GM23338 (cell line): ENCODE data around the gene REV3L. TPM values are rescaled to one million over a fixed set of nuclear protein-coding genes. Genes with fewer than 3 reads are reported as not detected.

ENCODE experiments used
- ATAC-seq: fragments of 200-7000 bp; cut with Tn5 transposase; 3 replicates; pipeline ENCODE4 v1.9.1; 2020
- DNase-seq: peaks from one replicate; pipeline ENCODE4 v3.0.0-alpha.2; 2015; ENCODE audit warnings: low spot score
- H2AFZ ChIP-seq: fragments of 200-600 bp; sonication (generic); 2 replicates; pipeline ENCODE4 v1.8.0; 2016; ENCODE audit warnings: antibody characterized with exemption, mild to moderate bottlenecking, moderate library complexity
- H3F3A ChIP-seq: fragments of 200-600 bp; sonication (generic); replicated peaks from 2 replicates; pipeline ENCODE4 v1.8.0; 2017; ENCODE audit warnings: antibody characterized with exemption, mixed run types, low read depth
- H3K27ac ChIP-seq: fragments of 200-600 bp; sonication (generic); 2 replicates; pipeline ENCODE4 v1.6.1; 2016; ENCODE audit warnings: low read depth
- H3K27me3 ChIP-seq: fragments of 200-600 bp; sonication (generic); 2 replicates; pipeline ENCODE4 v1.8.0; 2016; ENCODE audit warnings: mild to moderate bottlenecking, mixed run types, moderate library complexity; ENCODE audit not compliant: insufficient read depth
- H3K36me3 ChIP-seq: fragments of 200-600 bp; sonication (generic); 2 replicates; pipeline ENCODE4 v1.8.0; 2016; ENCODE audit warnings: mild to moderate bottlenecking; ENCODE audit not compliant: insufficient read depth
- H3K4me1 ChIP-seq: fragments of 200-600 bp; sonication (generic); 2 replicates; pipeline ENCODE4 v1.8.0; 2016; ENCODE audit warnings: mild to moderate bottlenecking, moderate library complexity; ENCODE audit not compliant: insufficient read depth
- H3K4me2 ChIP-seq: fragments of 200-600 bp; sonication (generic); 2 replicates; pipeline ENCODE4 v1.7.1; 2017; ENCODE audit warnings: mixed run types
- H3K4me3 ChIP-seq: fragments of 200-600 bp; sonication (generic); 2 replicates; pipeline ENCODE4 v1.6.1; 2016; ENCODE audit warnings: mixed run types
- H3K79me2 ChIP-seq: fragments of 200-600 bp; sonication (generic); replicated peaks from 2 replicates; pipeline ENCODE4 v1.8.0; 2017; ENCODE audit warnings: mild to moderate bottlenecking; ENCODE audit not compliant: insufficient read depth
- H3K9me2 ChIP-seq: fragments of 200-600 bp; sonication (generic); 2 replicates; pipeline ENCODE4 v1.8.0; 2017; ENCODE audit not compliant: insufficient read depth
- H4K20me1 ChIP-seq: fragments of 200-600 bp; sonication (generic); replicated peaks from 2 replicates; pipeline ENCODE4 v1.8.0; 2017; ENCODE audit warnings: mild to moderate bottlenecking; ENCODE audit not compliant: insufficient read depth
- H3K27ac Mint-ChIP-seq: 2 replicates; pipeline ENCODE4 v1.8.0; 2020; ENCODE audit warnings: inconsistent platforms, mild to moderate bottlenecking, moderate library complexity, mixed read lengths
- H3K27me3 Mint-ChIP-seq: 3 replicates; pipeline ENCODE4 v1.8.0; 2022; ENCODE audit warnings: low read depth, mild to moderate bottlenecking, moderate library complexity, mixed read lengths, inconsistent platforms; ENCODE audit not compliant: insufficient read depth, poor library complexity
- H3K36me3 Mint-ChIP-seq: 3 replicates; pipeline ENCODE4 v1.8.0; 2021; ENCODE audit warnings: low read depth, mild to moderate bottlenecking, inconsistent platforms, moderate library complexity, mixed read lengths
- H3K4me1 Mint-ChIP-seq: 3 replicates; pipeline ENCODE4 v1.8.0; 2020; ENCODE audit warnings: mild to moderate bottlenecking, inconsistent platforms, mixed read lengths
- H3K4me3 Mint-ChIP-seq: 3 replicates; pipeline ENCODE4 v1.8.0; 2021; ENCODE audit warnings: moderate library complexity, mild to moderate bottlenecking, inconsistent platforms, mixed read lengths
- H3K9me3 Mint-ChIP-seq: 3 replicates; pipeline ENCODE4 v1.8.0; 2020; ENCODE audit warnings: moderate library complexity, mild to moderate bottlenecking, inconsistent platforms, mixed read lengths
- CREB1 ChIP-seq: fragments of 250-450 bp; sonication (Bioruptor Pico); IDR thresholded peaks from 2 replicates; pipeline ENCODE4 v1.5.0; 2020; ENCODE audit warnings: low read depth, mild to moderate bottlenecking, moderate library complexity
- CTCF ChIP-seq, 2 experiments: fragments of 200-600 bp in 1 of 2; sonication (generic) in 1 of 2; conservative IDR thresholded peaks; 2 replicates each; pipeline versions ENCODE4 v1.5.1 to v1.6.1; 2016 to 2017; ENCODE audit warnings: antibody characterized with exemption in 2 of 2, low read depth in 2 of 2, mild to moderate bottlenecking in 2 of 2, moderate library complexity in 1 of 2
- EZH2 ChIP-seq: fragments of 200-600 bp; sonication (generic); IDR thresholded peaks from one replicate; pipeline ENCODE4 v1.8.0; 2017; ENCODE audit warnings: antibody characterized with exemption, mild to moderate bottlenecking, low read depth; ENCODE audit not compliant: unreplicated experiment
- EZH2phosphoT487 ChIP-seq: fragments of 200-600 bp; sonication (generic); IDR thresholded peaks from one replicate; pipeline ENCODE4 v1.8.1; 2018; ENCODE audit warnings: antibody characterized with exemption; ENCODE audit not compliant: unreplicated experiment
- JUNB ChIP-seq: IDR thresholded peaks from one replicate; pipeline ENCODE4 v1.6.1; 2016; ENCODE audit warnings: antibody characterized with exemption; ENCODE audit not compliant: unreplicated experiment
- POLR2AphosphoS5 ChIP-seq: IDR thresholded peaks from 2 replicates; pipeline ENCODE4 v1.6.1; 2016; ENCODE audit warnings: antibody characterized with exemption, low read depth
- REST ChIP-seq: IDR thresholded peaks from one replicate; pipeline ENCODE4 v1.6.1; 2018; ENCODE audit warnings: antibody characterized with exemption; ENCODE audit not compliant: unreplicated experiment
- STAT1 ChIP-seq: IDR thresholded peaks from one replicate; pipeline ENCODE4 v1.6.1; 2016; ENCODE audit warnings: antibody characterized with exemption; ENCODE audit not compliant: unreplicated experiment
- ZNF114 ChIP-seq: fragments of 250-450 bp; sonication (Bioruptor Pico); IDR thresholded peaks from 2 replicates; pipeline ENCODE4 v1.5.0; 2020; ENCODE audit warnings: mild to moderate bottlenecking, moderate library complexity
- ZNF331 ChIP-seq: fragments of 250-450 bp; sonication (Bioruptor Pico); IDR thresholded peaks from 2 replicates; pipeline ENCODE4 v1.5.0; 2020; ENCODE audit warnings: low read depth, mild to moderate bottlenecking, moderate library complexity
- polyA plus RNA-seq: library from polyadenylated mRNA; unstranded; fragments of >200 nt; fragmentation: Nextera tagmentation; extraction: Ambion mirVana; gene quantifications from 2 replicates; pipeline ENCODE4 v1.2.1, GENCODE V29; 2016
- total RNA-seq: library from RNA; depleted of rRNA; stranded (reverse); fragments of >200 nt; shearing (Covaris generic); gene quantifications from 2 replicates; pipeline ENCODE4 v1.2.3, GENCODE V29; 2014

The REV3L gene
- total and polyA plus RNA-seq, 2 experiments from 2014 or later: 8.3 to 13.1 TPM

GRCh38 chr6:111265842-111266241 lies 217.2 kb downstream of the REV3L start:
- no peaks in the 10 kb centered on the region for H3K9me3 Mint-ChIP-seq
- DNase-seq (no peak), ATAC-seq (no peak)
- H3K9me2 ChIP-seq: no peaks in the 10 kb centered on the region
- no peak overlapping the region for H3K27ac Mint-ChIP-seq
- peaks cover 21% of the 10 kb centered on the region for H3K79me2 ChIP-seq
- no peak for TF ChIP-seq ZNF331 (CRISPR knock-in tag)
- TF ChIP-seq CREB1: no peak
- no peak for TF ChIP-seq REST
- no peak for TF ChIP-seq JUNB
- TF ChIP-seq EZH2phosphoT487: no peak
- TF ChIP-seq EZH2: no peak
- no peaks in the 10 kb centered on the region for H3K4me1 ChIP-seq
- no peaks in the 10 kb centered on the region for H3F3A ChIP-seq
- peaks cover 36% of the 10 kb centered on the region for H3K36me3 Mint-ChIP-seq
- H3K27me3 Mint-ChIP-seq: peaks cover 4% of the 10 kb centered on the region
- H2AFZ ChIP-seq: no peak overlapping the region
- H3K36me3 ChIP-seq: peaks cover 6% of the 10 kb centered on the region; the same call in 1 of the 2 replicates
- H3K4me2 ChIP-seq: no peak overlapping the region
- H4K20me1 ChIP-seq: no peaks in the 10 kb centered on the region
- H3K27ac ChIP-seq: no peak overlapping the region
- H3K27me3 ChIP-seq: no peaks in the 10 kb centered on the region
- H3K4me1 Mint-ChIP-seq: no peaks in the 10 kb centered on the region
- H3K4me3 ChIP-seq: no peak overlapping the region
- H3K4me3 Mint-ChIP-seq: no peak overlapping the region

- DNase-seq: no peak
- no peaks in the 10 kb centered on the region; the same call in 1 of the 2 replicates for H3F3A ChIP-seq
- no peaks in the 10 kb centered on the region for H3K9me2 ChIP-seq
- H3K4me1 Mint-ChIP-seq: peaks cover under 1% of the 10 kb centered on the region; the same call in 1 of the 3 replicates
- no peak overlapping the region for H3K4me3 Mint-ChIP-seq
- H2AFZ ChIP-seq: no peak overlapping the region
- no peaks in the 10 kb centered on the region for H4K20me1 ChIP-seq
- no peaks in the 10 kb centered on the region for H3K9me3 Mint-ChIP-seq
- peaks cover 36% of the 10 kb centered on the region for H3K79me2 ChIP-seq
- peaks cover 8% of the 10 kb centered on the region for H3K27me3 Mint-ChIP-seq
- H3K4me1 ChIP-seq: no peaks in the 10 kb centered on the region
- no peak overlapping the region for H3K4me3 ChIP-seq
- no peaks in the 10 kb centered on the region for H3K27me3 ChIP-seq
- H3K4me2 ChIP-seq: no peak overlapping the region
- H3K36me3 ChIP-seq: peaks cover 6% of the 10 kb centered on the region; the same call in 1 of the 2 replicates
- no peak overlapping the region for H3K27ac ChIP-seq
- peaks cover 33% of the 10 kb centered on the region for H3K36me3 Mint-ChIP-seq
- H3K27ac Mint-ChIP-seq: no peak overlapping the region
- no peak for TF ChIP-seq STAT1
- TF ChIP-seq CTCF (conservative IDR thresholded peaks at IDR 0.05; ENCODE audit: low read depth in 2 of 2): no peak
- no peak for TF ChIP-seq ZNF331 (CRISPR knock-in tag)
- TF ChIP-seq ZNF114 (CRISPR knock-in tag): no peak
- no peak for TF ChIP-seq CREB1
- no peak for TF ChIP-seq JUNB
- no peak for TF ChIP-seq POLR2AphosphoS5
- ATAC-seq: no peak
Observed at GRCh38 chr6:111263837-111264236, 219.2 kb downstream of the REV3L start.
